SK-N-SH treated with all-trans-retinoic acid at 6 μM for 48 hours (cell line): ENCODE results near the gene PNMA8A.

ENCODE experiments used
- ARNTL ChIP-seq: fragments of 450-650 bp; formaldehyde crosslinking; IDR thresholded peaks from 2 replicates; pipeline ENCODE4 v1.5.0; 2020; ENCODE audit warnings: low read depth, mild to moderate bottlenecking, moderate library complexity, borderline replicate concordance
- CSDC2 ChIP-seq: fragments of 250-450 bp; sonication (Bioruptor Pico); IDR thresholded peaks from 2 replicates; pipeline ENCODE4 v1.5.0; 2020; ENCODE audit warnings: mild to moderate bottlenecking, moderate library complexity
- PATZ1 ChIP-seq: fragments of 250-450 bp; sonication (Bioruptor Pico); IDR thresholded peaks from 2 replicates; pipeline ENCODE4 v1.8.0; 2020; ENCODE audit warnings: mild to moderate bottlenecking, moderate library complexity, borderline replicate concordance
- POU6F1 ChIP-seq: fragments of 250-450 bp; sonication (Bioruptor Pico); IDR thresholded peaks from 2 replicates; pipeline ENCODE4 v1.8.0; 2021; ENCODE audit warnings: low read depth, mild to moderate bottlenecking, moderate library complexity, borderline replicate concordance
- PPARA ChIP-seq: fragments of 250-450 bp; sonication (Bioruptor Pico); IDR thresholded peaks from 2 replicates; pipeline ENCODE4 v1.5.0; 2020; ENCODE audit warnings: mild to moderate bottlenecking, borderline replicate concordance
- RARB ChIP-seq: fragments of 250-450 bp; sonication (Bioruptor Pico); IDR thresholded peaks from 2 replicates; pipeline ENCODE4 v1.8.0; 2021; ENCODE audit warnings: mild to moderate bottlenecking, moderate library complexity
- TCF4 ChIP-seq: fragments of 250-450 bp; sonication (Bioruptor Pico); IDR thresholded peaks from 2 replicates; pipeline ENCODE4 v1.8.0; 2021; ENCODE audit warnings: mild to moderate bottlenecking, moderate library complexity, borderline replicate concordance
- TSHZ2 ChIP-seq: fragments of 250-450 bp; sonication (Bioruptor Pico); IDR thresholded peaks from 2 replicates; pipeline ENCODE4 v1.5.0; 2020; ENCODE audit warnings: mild to moderate bottlenecking, moderate library complexity
- ZC3H10 ChIP-seq: fragments of 250-450 bp; sonication (Bioruptor Pico); IDR thresholded peaks from 2 replicates; pipeline ENCODE4 v1.5.1; 2021; ENCODE audit warnings: mild to moderate bottlenecking, moderate library complexity
- ZFP30 ChIP-seq: fragments of 450-650 bp; formaldehyde crosslinking; IDR thresholded peaks from 2 replicates; pipeline ENCODE4 v1.5.0; 2022; ENCODE audit warnings: mild to moderate bottlenecking, moderate library complexity
- ZNF565 ChIP-seq: fragments of 450-650 bp; formaldehyde crosslinking; conservative IDR thresholded peaks from 2 replicates; pipeline ENCODE4 v1.5.0; 2020; ENCODE audit warnings: low read depth, mild to moderate bottlenecking, moderate library complexity
- ZNF8 ChIP-seq: fragments of 450-650 bp; formaldehyde crosslinking; IDR thresholded peaks from 2 replicates; pipeline ENCODE4 v1.5.0; 2020; ENCODE audit warnings: mild to moderate bottlenecking, moderate library complexity

GRCh38 chr19:46461537-46461936 is 9.8 kb downstream of the PNMA8A start:
- TF ChIP-seq ZFP30 (CRISPR knock-in tag) = no peak
- no peak for TF ChIP-seq TSHZ2 (CRISPR knock-in tag)
- no peak for TF ChIP-seq CSDC2 (CRISPR knock-in tag)
- TF ChIP-seq TCF4 = no peak
- TF ChIP-seq RARB (CRISPR knock-in tag) = no peak
- TF ChIP-seq POU6F1 = no peak
- TF ChIP-seq PPARA (CRISPR knock-in tag) = no peak
- no peak for TF ChIP-seq PATZ1
- no peak for TF ChIP-seq ARNTL
- no peak for TF ChIP-seq ZNF8
- no peak for TF ChIP-seq ZC3H10 (CRISPR knock-in tag)
- no peak for TF ChIP-seq ZNF565
